ENCODE data around the gene SMIM35.

The SMIM35 gene

DNA sequence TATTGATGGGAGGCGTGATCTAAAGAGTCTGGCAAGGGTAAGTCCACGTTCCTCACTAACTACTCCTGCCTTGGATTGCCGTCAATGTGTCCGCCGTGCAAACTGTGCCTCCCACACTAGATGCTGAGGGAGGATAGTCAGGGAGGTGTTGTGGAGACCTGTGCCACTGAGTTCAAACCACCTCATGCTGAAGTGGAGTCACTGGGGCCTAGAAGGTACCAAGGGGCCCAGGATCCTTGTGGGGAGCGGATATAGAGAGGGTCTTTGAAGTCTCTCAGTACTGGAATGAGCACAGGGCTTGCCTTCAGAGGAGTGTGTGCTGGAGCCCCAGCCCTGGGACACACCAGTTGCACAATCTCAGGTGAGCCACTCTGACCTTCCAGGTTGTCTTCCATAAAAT, 37.0 kb downstream of the SMIM35 start:
- Mint-ChIP-seq H3K27ac (peak overlapping the region; percentile 57), H3K4me1 (ENCODE audit: low read depth) (peaks cover 80% of the 10 kb centered on the region), H3K9me3 (no peaks in the 10 kb centered on the region), H3K4me3 (no peak overlapping the region), H3K27me3 (no peaks in the 10 kb centered on the region), H3K36me3 (ENCODE audit: low read depth) (no peaks in the 10 kb centered on the region)

DNA sequence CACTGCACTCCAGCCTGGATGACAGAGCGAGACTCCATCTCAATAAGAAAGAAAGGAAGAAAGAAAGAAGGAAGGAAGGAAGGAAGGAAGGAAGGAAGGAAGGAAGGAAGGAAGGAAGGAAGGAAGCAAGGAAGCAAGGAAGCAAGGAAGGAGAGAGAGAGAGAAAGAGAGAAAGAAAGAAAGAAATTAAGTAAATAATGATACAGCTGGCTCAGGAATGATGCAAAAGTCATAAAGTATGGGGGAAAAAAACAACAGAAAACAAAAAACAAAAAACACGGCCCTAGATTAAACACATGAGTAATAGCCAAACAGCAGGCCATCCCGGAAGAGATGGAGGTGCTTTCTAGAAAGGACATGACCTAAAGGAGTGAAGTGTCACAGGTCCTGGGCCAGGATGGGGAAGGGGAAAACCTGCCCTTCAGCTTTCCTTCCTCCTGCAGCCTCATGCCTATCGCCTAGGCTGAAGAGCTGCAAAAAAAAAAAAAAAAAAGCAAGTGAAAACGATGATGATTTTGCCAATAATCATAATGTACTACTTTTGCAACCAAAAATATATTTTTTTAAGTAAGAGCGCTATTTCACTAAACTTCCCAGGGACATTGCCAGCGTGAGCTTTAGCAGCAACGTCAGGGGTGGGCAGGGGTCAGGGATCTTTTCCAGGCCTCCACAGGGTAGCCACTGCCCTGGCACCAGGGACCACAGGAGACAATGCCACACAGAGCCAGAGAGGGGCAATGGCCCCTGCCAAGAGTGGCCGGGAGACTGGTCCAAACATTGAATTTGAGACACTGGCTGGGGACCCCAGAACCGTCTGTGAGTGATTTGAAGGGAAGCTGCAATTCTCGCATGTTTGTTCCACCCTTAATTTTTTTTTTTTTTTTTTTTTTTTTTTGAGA, 38.0 kb downstream of the SMIM35 start:
- Mint-ChIP-seq H3K4me3 (no peak overlapping the region), H3K4me1 (ENCODE audit: low read depth) (peaks cover 90% of the 10 kb centered on the region), H3K27me3 (no peaks in the 10 kb centered on the region), H3K27ac (peak overlapping the region; percentile 86), H3K36me3 (ENCODE audit: low read depth) (no peaks in the 10 kb centered on the region), H3K9me3 (no peaks in the 10 kb centered on the region)

DNA sequence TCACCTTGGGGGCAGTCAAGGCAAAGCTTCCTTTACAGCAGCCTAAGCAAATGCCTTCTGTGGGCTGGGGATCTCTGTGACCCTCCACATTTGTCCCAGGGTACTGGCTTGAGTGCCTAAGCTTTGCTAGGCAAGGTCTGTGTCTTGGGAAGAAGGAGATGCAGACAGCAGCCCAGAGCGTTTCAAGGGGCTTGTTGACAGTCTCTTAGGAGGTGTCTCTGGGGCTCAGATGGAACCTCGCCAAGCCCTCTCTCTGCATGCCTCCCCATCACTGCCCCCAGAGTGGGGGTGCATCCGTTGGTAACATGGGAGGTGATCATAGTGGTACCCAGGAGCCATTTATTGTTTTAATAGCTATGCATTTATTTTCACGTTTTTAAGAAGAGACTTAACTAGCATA, 39.0 kb downstream of the SMIM35 start:
- Mint-ChIP-seq H3K9me3 (no peaks in the 10 kb centered on the region), H3K36me3 (ENCODE audit: low read depth) (no peaks in the 10 kb centered on the region), H3K27me3 (no peaks in the 10 kb centered on the region), H3K4me3 (no peak overlapping the region), H3K4me1 (ENCODE audit: low read depth) (peaks cover 93% of the 10 kb centered on the region), H3K27ac (peak overlapping the region; percentile 84)

DNA sequence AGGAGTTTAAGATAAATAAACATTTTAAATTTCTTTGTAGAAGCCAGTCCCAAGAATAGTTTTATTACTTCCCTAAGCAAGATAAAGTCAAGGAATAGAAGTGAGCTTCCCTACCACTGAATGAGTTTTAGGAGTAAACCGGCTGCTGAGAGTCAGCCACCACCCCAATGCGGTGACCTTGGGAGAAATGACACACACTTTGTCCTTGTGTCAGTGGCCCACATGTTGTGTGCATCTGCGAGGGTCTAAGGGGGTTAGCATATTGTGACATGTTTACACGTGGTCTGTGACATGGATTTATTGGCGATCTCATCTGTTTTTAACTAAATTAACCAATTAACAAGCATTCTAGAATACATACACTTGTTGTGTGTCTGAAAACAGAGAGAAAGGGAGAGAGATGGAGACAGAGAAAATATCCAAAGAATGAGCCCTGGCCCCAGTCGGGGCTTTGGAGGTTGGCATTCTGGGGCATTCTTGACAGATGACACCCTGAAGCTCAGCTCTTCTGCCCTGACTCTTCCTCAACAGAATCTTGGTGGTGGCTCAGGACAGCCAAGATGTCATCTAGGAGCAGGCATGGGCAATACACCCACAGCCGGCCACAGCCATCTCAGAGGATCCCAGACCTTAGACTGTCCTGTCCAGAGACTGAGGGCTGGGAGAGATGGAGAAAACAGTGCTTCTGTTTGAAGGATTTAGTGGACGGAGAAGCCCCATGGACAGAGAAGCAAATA, 39.6 kb downstream of the SMIM35 start:
- Mint-ChIP-seq H3K4me3 (peak overlapping the region; percentile 66), H3K27ac (peak overlapping the region; percentile 84), H3K9me3 (no peaks in the 10 kb centered on the region), H3K27me3 (no peaks in the 10 kb centered on the region), H3K4me1 (ENCODE audit: low read depth) (peaks cover 93% of the 10 kb centered on the region), H3K36me3 (ENCODE audit: low read depth) (no peaks in the 10 kb centered on the region)

DNA sequence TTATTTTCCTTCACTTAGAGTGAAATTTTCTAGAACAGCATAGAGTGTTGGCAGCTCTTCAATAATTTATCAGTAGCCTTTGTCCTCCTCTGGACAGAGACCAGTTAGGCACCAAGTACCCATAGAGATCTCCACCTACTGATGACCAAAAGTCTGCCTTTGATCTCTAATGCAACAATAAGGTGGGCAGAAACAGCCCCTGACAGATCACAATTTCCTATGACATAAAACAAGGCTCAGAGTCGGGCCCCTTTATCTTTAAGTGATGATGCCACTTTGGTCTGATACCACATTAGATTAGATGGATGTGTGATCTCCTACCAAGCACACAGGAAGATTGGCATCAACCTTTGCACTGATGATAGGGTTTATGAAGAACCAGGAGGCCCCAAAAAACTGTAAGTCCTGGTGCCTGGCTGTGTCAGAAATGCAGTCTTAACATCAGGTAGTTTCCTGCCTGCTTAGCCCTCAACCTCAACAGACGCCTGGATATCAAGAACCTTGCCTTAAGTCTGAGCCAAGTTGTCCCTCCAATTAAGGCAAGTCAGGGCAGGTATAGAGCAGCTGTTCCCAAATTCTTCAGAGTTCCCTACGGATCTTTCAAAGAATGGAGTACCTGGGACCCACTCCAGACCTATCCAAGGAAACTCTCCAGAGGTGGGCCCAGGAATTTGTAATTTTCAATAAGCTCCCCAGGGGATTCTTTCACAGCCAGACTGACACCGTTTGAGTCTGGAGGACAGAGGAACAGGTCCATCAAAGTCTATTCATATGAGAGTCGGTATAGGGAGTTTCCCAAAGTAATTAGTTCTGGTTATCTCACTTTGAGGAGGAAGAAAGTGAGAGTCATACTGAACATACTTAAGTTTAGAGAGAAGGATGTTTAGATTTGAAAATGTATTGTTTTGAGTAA, 40.5 kb downstream of the SMIM35 start:
- Mint-ChIP-seq H3K9me3 (no peaks in the 10 kb centered on the region), H3K4me3 (peak overlapping the region; percentile 66), H3K27ac (peak overlapping the region; percentile 84), H3K27me3 (no peaks in the 10 kb centered on the region), H3K4me1 (ENCODE audit: low read depth) (peaks cover 89% of the 10 kb centered on the region), H3K36me3 (ENCODE audit: low read depth) (no peaks in the 10 kb centered on the region)

DNA sequence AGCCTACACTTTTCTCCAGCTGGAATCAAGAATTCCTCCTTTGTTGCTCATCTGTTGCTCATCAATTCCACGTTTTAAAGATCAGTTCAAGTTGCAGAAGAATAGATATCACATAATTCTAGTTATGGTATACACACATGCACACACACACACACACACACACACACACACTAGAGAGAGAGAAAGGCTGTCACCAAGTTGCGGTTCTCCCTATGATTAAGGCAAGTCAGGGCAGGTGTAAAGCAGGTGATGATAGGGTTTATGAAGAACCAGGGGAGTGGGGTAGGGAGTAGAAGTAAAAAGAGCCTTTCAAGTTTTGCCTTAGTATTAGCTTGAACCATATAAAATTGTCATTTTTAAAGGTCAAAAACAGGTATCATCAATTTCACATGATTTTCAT, 41.6 kb downstream of the SMIM35 start:
- peak overlapping the region; percentile 84 for H3K27ac Mint-ChIP-seq
- no peaks in the 10 kb centered on the region for H3K36me3 Mint-ChIP-seq (ENCODE audit: low read depth)
- H3K9me3 Mint-ChIP-seq = no peaks in the 10 kb centered on the region
- peaks cover 78% of the 10 kb centered on the region for H3K4me1 Mint-ChIP-seq (ENCODE audit: low read depth)
- no peaks in the 10 kb centered on the region for H3K27me3 Mint-ChIP-seq
- H3K4me3 Mint-ChIP-seq = no peak overlapping the region

DNA sequence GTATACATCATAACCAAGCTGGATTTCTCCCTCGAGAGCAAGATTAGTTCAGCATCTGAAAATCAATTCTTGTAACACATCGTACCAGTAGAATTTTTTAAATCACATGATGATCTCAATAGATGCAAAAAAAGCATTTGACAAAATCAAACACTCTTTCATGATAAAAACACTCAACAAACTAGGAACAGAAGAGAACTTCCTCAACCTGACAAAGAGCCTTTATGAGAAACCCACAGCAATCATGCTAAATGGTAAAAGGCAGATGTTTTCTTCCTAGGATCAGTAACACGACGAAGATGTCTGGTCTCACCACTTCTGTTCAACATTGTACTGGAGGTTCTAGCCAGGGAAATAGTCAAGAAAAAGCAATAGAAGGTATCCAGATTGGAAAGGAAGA, 44.0 kb downstream of the SMIM35 start:
- Mint-ChIP-seq H3K4me1 (ENCODE audit: low read depth) (peaks cover 66% of the 10 kb centered on the region), H3K27ac (peak overlapping the region; percentile 69), H3K36me3 (ENCODE audit: low read depth) (no peaks in the 10 kb centered on the region), H3K4me3 (peak overlapping the region; percentile 6), H3K9me3 (no peaks in the 10 kb centered on the region), H3K27me3 (no peaks in the 10 kb centered on the region)

DNA sequence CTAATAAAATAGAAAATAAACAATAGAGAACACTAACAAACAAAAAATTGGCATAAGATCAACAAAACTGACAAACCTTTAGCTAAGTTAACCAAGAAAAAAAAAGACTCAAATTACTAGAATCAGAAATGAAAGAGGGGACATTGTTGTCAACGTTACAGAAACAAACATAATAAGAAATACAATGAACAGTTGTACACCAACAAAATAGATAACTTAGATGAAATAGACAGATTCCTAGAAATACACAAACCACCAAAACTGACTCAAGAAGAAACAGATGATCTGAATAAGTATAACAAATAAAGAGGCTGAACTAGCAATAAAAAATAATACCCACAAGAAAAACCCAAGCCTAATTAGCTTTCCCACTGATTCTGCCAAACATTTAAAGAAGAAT, 44.6 kb downstream of the SMIM35 start:
- Mint-ChIP-seq H3K4me1 (ENCODE audit: low read depth) (peaks cover 60% of the 10 kb centered on the region), H3K27me3 (no peaks in the 10 kb centered on the region), H3K4me3 (no peak overlapping the region), H3K9me3 (no peaks in the 10 kb centered on the region), H3K36me3 (ENCODE audit: low read depth) (no peaks in the 10 kb centered on the region), H3K27ac (peak overlapping the region; percentile 69)

DNA sequence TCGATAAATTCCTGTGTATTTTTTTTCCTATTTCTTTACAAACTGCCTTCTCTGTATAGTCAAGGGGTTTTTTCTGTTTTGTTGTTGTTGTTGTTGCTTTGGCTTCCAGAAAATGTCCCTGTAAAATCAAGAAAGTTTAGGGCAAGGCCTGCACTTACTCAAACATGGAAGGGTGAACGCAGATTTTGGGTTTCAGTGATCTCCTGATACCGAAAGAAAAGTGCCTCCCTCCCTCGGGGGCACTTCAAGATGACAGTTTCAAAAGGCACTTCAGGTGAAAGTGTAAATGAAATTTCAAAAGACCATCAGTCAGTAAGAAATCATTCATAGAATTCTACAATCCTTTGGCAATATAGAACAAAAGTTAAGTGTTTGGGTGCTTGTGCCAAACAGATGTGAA, 53.3 kb downstream of the SMIM35 start:
- H3K36me3 Mint-ChIP-seq (ENCODE audit: low read depth) = no peaks in the 10 kb centered on the region
- H3K27ac Mint-ChIP-seq = no peak overlapping the region
- peaks cover 24% of the 10 kb centered on the region for H3K4me1 Mint-ChIP-seq (ENCODE audit: low read depth)
- H3K9me3 Mint-ChIP-seq = no peaks in the 10 kb centered on the region
- H3K27me3 Mint-ChIP-seq = no peaks in the 10 kb centered on the region
- H3K4me3 Mint-ChIP-seq = no peak overlapping the region

DNA sequence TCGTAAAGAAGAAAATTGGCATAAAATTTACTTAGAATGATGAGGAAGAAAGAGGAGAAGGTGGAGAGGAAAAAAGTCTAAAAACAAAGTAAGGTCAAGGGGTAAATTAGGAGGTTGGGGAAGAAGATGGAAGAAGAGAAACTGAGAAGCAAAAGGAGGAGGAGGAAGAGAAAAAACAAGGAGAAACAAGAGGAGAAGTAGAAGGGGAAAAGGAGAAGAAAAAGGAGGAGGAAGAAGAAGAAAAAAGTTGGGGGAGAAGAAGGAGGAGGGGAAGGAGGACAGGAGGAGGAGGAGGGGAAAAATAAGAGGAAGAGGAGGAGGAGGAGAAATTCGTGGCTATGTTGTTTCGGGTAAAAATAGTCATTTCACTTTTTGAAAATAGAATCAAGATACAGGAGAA, 58.1 kb downstream of the SMIM35 start:
- H3K4me3 Mint-ChIP-seq = no peak overlapping the region
- no peaks in the 10 kb centered on the region for H3K27me3 Mint-ChIP-seq
- peaks cover 42% of the 10 kb centered on the region for H3K4me1 Mint-ChIP-seq (ENCODE audit: low read depth)
- no peaks in the 10 kb centered on the region for H3K9me3 Mint-ChIP-seq
- H3K27ac Mint-ChIP-seq = peak overlapping the region; percentile 62
- no peaks in the 10 kb centered on the region for H3K36me3 Mint-ChIP-seq (ENCODE audit: low read depth)

DNA sequence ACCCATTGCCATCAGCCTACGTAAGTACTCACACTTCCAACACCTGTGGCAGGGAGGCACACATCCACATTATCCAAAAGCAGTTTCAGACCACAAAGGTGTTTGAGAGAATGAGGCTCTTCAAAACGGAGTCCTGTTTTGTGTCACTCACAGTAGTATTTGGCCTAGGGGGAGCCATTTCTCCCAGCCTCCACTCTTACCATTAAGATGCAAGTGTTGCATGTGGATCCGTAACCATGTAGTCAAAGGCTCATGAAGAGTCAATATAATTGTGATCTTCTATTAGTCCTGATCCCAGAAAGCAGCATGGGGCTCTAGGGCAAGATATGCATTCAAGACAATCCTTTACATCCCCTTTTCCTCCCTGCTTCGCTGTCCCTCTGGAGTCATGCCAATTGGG, 59.1 kb downstream of the SMIM35 start:
- Mint-ChIP-seq H3K27me3 (no peaks in the 10 kb centered on the region), H3K4me1 (ENCODE audit: low read depth) (peaks cover 34% of the 10 kb centered on the region), H3K4me3 (no peak overlapping the region), H3K27ac (no peak overlapping the region), H3K36me3 (ENCODE audit: low read depth) (no peaks in the 10 kb centered on the region), H3K9me3 (no peaks in the 10 kb centered on the region)

DNA sequence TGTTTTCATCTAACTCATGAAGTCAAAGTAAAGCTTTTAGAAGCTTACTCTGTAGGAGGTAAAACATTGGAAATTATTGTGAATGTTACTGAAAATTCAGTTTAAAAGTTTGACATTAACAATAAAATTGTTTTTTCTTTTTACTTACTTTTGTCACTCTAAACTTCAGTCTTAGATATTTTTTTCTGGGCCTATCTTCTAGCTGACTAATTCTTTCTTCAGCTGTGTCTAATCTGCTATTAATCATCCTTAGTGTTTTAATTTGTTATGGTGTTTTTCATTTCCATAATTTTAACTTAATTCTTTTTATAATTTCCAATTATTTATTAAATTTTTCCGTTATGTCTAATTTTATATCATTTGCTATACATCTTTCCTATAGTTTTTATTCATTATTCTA, 65.6 kb downstream of the SMIM35 start:
- Mint-ChIP-seq H3K27ac (no peak overlapping the region), H3K9me3 (peaks cover 34% of the 10 kb centered on the region), H3K27me3 (no peaks in the 10 kb centered on the region), H3K4me3 (no peak overlapping the region), H3K36me3 (ENCODE audit: low read depth) (peaks cover 15% of the 10 kb centered on the region), H3K4me1 (ENCODE audit: low read depth) (peaks cover 22% of the 10 kb centered on the region)

DNA sequence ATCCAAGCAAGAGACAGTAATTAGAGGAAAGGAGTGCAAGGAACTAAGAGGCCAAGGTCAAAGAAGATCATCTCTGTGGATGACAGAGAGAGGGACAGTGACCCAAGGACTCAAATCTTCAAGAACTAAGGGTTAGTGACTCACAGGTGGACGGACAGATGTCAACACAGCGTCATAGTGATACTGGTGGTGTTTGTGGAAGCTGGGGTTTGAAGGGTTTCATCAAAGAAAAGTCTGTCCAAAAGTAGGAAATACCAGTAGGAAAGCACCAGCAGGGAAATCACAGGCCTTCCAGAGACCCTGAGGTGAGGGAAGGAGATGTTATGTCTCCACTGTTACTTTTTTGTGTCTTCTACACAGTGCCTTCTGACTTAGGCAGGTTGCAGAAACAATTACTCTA, 68.4 kb downstream of the SMIM35 start:
- Mint-ChIP-seq H3K4me1 (ENCODE audit: low read depth) (peaks cover 38% of the 10 kb centered on the region), H3K9me3 (peaks cover 38% of the 10 kb centered on the region), H3K27ac (no peak overlapping the region), H3K36me3 (ENCODE audit: low read depth) (peaks cover 15% of the 10 kb centered on the region), H3K27me3 (no peaks in the 10 kb centered on the region), H3K4me3 (no peak overlapping the region)

DNA sequence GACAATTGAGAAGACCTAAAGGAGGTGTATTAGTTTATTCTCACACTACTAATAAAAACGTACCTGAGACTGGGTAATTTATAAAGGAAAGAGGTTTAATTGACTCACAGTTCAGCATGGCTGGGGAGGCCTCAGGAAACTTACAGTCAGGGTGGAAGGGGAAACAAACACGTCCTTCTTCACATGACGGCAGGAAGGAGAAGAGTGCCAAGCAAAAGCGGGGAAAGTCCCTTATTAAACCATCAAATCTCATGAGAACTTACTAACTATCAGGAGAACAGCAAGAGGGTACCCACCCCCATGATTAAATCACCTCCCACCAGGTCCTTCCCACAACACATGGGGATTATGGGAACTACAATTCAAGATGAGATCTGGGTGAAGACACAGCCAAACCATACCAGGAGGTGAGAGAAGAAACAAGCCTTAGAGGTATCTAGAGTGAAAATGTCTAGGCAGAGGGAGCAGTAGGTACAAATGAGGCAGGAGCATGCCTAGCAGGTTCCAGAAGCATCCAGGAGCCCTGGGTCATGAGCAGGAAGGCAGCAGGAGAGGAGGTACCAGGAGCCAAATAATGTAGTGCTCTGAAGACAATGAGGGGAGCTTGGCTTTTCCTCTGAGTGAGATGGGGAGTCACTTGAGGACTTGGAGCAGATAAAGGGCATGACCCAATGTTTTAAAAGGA, 69.0 kb downstream of the SMIM35 start:
- Mint-ChIP-seq H3K27me3 (no peaks in the 10 kb centered on the region), H3K36me3 (ENCODE audit: low read depth) (peaks cover 15% of the 10 kb centered on the region), H3K4me1 (ENCODE audit: low read depth) (peaks cover 43% of the 10 kb centered on the region), H3K9me3 (peaks cover 38% of the 10 kb centered on the region), H3K27ac (no peak overlapping the region), H3K4me3 (no peak overlapping the region)

All from stimulated activated naive CD8-positive, alpha-beta T cell treated with anti-CD3 and anti-CD28 coated beads, Interleukin-15, Interleukin-2, amounts not matched to agents 100 ng/mL and 50 ng/mL, for 24 hours (primary cell).